NCI-H146 (cell line): ENCODE results near the gene PRICKLE3.
"Not testable (repeated sequence)": the region's sequence is repeated elsewhere in the genome, so short reads cannot be mapped to it uniquely, and the experiment has no call there.

ENCODE experiments used
- DNase-seq: peaks from one replicate; lab custom pipeline; 2025; lab: John Stamatoyannopoulos, UW

Gene PRICKLE3

DNA sequence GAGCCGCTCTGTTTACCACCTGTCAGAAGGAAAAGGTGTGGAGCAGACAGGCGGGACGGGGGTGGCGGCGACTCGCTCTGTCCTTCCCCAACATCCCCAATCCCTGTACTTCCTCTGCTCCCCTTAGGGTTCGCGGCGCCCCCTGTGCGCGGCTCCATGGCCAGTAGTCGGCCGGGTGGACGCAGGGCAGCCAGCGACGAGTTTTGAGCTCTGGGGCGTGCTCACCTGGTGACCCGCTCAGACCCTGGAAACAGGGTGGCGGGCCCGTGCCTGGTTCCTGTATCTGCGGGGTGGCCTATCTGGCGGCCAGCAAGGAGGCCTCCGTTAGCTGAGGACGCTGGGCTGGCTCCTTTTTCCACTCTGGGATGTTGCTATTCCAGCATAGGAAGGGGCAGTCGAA, 29.0 kb downstream of the PRICKLE3 start:
- no peak for DNase-seq

DNA sequence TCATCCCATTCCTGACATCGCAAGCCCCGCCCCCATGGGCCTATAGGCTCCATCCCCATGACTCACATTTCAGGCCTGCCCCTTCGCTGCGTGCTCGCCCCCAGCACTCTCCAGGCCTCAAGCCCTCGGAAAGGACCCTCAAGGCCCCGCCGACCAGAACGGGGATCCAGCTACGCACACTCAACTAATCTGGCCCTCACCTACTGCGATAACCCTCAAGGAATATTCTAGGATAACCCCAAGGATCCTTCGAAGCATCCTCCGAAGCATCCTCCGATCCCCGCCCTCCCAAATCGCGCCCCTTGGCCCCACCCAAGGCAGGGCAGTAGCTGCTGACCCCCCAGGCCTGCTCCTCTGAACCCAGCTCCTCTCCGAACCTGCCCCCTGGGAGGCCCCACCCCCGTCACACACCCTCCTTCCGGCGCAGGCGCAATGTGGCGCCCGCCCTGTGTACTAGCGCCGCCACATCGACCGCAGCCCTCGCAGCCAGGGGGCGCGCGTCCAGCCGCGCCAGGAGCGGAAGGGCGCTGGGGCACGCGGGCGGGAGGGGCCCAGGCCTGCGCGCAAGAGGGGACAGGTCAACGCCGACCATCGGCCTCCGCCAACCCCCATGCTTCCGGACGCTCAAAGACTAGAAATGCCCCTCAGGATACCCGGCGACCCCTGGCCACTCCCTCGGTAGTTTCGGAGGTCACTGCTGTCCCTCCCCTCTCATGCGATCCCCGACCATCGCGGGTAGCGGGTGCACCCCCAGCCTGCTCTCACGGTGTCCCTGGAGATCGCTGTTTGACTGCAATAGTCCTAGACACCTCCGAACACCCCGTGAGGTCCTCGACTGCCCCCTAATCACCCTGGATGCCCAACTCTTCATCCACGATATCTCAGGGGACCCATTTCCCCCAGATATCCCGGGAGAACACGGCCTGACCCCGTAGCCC, 30.0 kb downstream of the PRICKLE3 start:
- DNase-seq: peak; percentile 89

DNA sequence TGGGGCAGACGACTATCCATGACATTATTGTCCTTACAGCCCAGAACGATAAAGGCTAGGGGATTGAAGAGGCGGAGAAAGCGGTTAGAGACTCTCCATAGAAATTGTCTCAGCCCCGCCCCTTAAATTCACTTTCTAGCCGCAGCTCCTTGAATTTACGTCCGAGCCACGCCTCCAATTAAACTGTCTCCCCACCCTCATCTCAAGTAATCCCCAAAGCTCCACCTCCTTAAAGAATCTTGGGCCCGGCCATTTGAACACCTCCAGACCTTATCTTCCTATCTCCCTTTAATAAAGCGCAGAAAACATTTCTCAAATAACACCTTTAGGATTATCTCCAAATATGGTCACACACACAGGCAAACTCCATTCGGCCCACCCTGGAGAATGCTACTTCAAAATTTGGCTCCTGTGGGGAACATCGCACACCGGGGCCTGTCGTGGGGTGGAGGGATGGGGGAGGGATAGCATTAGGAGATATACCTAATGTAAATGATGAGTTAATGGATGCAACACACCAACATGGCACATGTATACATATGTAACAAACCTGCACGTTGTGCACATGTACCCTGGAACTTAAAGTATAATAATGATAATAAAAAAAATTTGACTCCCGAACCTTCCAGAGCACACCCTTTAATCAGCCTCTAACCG, 30.8 kb downstream of the PRICKLE3 start:
- DNase-seq: peak; percentile 55

DNA sequence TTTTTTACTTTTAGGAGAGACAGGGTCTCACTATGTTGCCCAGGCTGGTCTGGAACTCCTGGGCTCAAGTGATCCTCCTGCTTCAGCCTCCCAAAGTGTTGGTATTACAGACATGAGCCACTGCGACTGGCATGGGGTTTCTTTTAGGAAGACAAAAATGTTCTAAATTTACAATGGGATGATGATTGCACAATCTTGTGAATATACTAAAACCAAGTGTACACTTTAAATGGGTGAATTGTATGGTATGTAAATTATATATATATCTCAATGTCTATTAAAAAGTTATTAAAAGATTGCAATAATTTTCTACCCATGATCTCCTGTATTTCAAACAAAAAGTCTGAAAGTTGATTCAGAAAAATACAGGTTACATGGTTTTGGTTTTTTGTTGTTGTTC, 32.7 kb downstream of the PRICKLE3 start:
- DNase-seq: no peak

DNA sequence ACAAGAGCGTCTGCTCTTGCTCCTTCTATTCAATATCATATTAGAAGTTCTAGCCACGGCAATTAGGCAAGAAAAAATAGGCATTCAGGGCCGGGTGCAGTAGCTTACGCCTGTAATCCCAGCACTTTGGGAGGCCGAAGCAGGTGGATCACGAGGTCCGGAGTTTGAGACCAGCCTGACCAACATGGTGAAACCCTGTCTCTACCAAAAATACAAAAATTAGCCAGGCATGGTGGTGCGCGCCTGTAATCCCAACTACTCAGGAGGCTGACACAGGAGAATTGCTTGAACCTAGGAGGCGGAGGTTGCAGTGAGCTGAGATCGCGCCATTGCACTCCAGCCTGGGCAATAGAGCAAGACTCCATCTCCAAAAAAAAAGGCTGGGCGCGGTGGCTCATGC, 36.9 kb downstream of the PRICKLE3 start:
- not testable (repeated sequence) for DNase-seq

DNA sequence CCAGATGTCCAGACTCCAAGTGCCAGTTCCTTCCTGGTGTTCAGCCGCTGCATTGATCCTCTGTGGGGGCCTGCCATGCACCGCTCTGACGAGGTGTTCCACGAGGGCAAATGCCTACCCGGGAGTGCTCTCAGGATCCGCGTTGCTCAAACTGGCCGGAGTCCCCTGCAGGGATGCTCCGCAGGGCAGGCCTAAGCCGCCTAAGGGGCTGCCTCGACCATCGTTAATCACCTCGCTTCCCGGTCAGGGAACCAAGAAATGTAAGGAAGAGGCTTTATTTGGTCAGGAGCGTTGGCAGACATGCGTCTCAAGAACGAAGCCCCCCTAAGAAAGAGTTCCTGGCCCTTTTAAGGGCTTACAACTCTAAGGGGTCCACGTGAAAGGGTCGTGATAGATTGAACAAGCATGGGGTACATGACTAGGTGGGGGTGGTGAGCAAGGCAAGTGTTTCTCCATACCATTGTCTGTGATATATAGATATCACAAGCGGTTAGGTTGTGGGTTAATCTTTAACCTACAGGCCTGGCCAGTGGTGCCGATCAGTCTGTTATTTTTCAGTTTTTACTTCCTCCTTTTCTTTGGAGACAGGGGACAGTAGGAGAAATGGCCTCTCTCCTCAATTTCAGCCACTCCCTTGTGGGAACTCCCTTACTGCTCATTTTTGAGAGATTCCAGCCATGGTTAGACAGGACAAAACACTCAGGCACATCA, 37.6 kb downstream of the PRICKLE3 start:
- not testable (repeated sequence) for DNase-seq

DNA sequence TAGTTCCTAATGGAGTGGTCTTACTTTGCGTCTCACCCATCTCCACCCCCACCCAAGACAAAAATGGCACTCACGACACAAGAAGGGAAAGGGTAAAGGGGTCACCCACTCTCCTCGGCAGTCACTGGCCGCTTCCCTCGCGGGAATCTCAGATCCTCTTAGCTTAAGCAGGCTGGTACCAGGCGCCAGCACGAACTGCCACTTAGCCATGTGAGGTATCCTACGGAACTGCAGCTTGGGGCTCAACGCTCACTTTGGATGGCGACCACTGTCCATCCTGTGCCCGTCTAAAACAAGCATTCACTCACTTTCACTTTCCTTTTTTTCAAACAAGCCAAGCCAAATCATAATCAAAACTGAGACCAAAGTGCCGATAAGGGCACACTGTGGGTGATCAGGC, 38.2 kb downstream of the PRICKLE3 start:
- no peak for DNase-seq

DNA sequence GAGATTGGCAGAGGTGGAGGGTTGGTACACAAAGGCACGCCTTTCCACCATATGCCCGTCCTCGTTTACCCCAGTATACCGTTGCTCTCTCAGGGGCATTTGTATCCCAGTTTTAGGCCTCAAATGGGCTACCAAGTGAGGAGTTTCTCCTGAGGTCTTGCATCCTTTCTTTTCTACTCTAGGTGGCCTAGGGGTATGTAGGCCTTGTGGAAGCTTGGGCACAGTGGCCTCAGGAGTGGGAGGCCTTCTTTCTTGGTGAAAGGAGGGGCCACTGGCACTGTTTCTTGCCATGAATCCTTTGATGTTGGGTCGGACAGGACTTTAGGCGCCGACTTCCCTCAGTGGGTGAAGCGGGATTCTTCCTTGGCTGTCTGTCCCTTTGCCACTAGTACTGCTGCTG, 38.9 kb downstream of the PRICKLE3 start:
- DNase-seq: no peak

DNA sequence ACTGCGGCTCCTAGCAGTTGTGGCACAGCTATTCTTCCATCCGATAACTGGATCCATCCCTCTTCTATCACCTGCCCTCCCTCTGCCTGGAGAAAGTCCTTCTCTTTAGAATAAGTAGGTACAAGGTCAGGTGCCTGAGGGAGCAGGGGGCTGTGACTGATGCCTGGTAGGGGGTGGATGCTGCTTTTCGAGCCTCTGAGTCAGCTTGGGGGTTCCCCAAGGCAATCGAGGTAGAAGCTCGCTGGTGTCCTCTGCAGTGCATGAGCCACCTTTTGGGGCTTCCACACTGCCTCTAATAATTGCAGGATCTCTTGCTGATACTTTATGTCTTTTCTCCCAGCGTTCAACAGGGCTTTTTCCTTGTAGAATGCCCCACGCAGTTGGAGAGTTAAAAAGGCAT, 43.0 kb downstream of the PRICKLE3 start:
- DNase-seq: not testable (repeated sequence)

DNA sequence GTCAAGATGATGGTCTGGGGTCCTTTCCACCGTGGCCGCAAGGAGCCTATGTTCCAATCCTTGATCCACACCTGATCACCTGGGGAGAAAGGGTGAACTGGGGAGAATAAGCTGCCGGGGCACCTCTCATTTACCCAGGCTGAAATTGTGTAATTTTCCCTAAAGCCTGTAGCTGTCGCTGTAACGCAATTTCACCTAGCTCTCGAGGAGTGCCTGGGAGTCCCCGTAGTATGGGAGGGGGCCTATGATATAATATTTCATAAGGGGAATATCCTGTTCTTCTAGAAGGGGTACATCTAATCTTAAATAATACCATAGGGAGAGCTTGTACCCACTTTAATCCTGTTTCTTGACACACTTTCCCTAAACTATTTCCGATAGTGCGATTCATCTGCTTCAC, 43.9 kb downstream of the PRICKLE3 start:
- not testable (repeated sequence) for DNase-seq

DNA sequence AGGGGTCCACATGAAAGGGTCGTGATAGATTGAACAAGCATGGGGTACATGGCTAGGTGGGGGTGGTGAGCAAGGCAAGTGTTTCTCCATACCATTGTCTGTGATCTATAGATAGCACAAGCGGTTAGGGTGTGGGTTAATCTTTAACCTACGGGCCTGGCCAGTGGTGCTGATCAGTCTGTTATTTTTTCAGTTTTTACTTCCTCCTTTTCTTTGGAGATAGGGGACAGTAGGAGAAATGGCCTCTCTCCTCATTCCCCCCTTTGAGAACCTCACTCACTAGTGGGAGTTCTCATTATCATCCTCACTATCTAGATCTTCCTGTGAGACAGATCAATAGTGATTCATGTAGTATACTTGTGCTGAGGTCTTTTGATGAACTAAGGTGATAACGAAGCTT, 46.5 kb downstream of the PRICKLE3 start:
- DNase-seq: no peak

DNA sequence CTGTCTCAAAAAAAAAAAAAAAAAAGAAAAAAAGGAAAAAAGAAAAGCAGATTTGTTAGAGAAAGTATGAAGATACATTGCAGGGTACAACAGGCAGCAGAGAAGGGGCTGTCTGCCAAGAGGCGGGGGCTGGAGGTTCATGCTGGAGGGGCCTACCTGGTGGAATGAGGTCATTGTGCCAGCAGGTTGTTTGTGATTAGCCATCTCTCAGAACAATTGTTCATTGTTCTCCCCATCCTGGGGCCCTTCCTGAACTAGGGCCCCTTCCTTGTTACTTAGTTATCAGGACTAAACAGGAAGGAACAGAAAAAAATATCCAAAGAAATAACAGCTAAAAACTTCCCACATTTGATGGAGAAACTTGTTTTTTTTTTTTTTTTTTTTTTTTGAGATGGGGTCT, 48.7 kb downstream of the PRICKLE3 start:
- no peak for DNase-seq

DNA sequence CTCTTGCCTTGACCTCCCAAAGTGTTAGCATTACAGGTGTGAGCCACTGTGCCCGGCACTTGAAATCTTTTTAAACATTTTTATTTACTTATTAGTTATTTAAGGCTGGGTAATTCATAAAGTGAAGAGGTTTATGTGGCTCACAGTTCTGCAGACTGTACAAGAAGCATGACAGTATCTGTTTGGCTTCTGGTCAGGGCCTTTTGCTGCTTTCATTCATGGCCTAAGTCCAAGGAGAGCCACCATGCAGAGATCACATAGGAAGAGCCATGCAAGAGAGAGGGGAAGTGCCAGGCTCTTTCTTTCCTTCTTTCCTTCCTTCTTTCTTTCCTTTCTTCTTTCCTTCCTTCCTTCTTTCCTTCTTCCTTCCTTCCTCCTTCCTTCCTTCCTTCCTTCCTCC, 52.4 kb downstream of the PRICKLE3 start:
- DNase-seq: no peak

DNA sequence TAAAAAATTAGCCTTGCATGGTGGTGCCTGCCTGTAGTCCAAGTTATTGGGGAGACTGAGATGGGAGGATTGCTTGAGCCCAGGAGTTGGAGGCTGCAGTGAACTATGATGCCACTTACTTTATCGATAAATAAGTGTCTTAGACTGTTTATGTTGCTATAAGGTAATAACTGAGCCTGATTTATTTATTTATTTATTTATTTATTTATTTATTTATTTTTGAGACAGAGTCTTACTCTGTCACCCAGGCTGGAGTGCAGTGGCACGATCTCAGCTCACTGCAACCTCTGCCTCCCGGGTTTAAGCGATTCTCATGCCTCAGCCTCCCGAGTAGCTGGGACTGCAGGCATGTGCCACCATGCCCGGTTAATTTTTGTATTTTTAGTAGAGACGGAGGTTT, 53.9 kb downstream of the PRICKLE3 start:
- not testable (repeated sequence) for DNase-seq

DNA sequence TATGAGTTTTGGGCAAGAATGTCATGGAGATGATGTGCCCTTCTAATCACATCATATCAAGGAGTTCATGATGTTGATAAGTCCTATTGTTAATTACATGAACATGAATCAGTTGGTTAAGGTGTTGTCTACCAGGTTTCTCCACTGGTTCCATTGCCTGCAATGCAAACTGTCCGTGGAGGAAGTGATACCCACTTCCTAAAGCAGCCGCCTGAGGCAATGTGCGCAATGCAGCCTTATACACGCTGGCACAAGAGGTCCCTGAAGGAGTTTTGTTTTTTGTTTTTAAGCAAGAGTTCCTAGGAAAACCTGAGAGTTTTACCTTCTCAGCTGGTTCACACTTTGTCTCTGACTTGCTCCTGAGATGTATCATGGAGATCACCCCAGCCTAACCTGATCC, 56.7 kb downstream of the PRICKLE3 start:
- DNase-seq: no peak

DNA sequence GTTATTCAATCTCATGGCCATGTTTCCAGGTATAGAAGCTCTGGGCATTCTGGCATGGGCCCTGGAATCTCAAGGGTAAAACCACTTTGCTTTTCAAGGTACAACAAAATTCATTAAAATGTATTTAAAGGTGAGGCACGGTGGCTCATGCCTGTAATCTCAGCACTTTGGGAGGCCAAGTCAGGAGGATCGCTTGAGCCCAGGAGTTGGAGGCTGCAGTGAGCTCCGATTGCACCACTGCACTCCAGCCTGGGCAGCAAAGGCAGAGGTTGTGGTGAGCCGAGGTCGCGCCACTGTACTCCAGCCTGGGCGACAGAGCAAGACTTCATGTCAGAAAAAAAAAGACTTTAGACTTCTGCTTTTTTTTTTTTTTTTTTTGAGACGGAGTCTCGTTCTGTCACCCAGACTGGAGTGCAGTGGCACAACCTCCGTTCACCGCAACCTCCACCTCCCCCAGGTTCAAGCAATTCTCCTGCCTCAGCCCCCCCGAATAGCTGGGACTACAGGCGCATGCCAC, 58.4 kb downstream of the PRICKLE3 start:
- not testable (repeated sequence) for DNase-seq
